ENCODE data around the gene FLOT1. TPM values are rescaled to one million over a fixed set of nuclear protein-coding genes. Genes with fewer than 3 reads are reported as not detected.

Gene FLOT1
- total and polyA plus RNA-seq, 9 of the 15 experiments (the other 6 are each of a cell fraction or from before 2014, with no cell fraction given) = 11.7 to 149 (median 118) TPM

- TF ChIP-seq MNT (conservative IDR thresholded peaks at IDR 0.05) = no peak
- 0 out of 2 replicates have a peak, but pooled peaks have one; percentile 61 for TF ChIP-seq ETS1 (conservative IDR thresholded peaks at IDR 0.05; ENCODE audit: control insufficient read depth, low read depth, low read length)
- TF ChIP-seq FOS (IDR thresholded peaks at IDR 0.05; ENCODE audit: extremely low read depth, insufficient read length) = no peak
- no peak for TF ChIP-seq PCBP1 (IDR thresholded peaks at IDR 0.05; ENCODE audit: low read depth, low read length, poor library complexity, severe bottlenecking)
- TF ChIP-seq HES1 (IDR thresholded peaks at IDR 0.05; ENCODE audit: low read depth) = no peak
- TF ChIP-seq GTF3C2 (IDR thresholded peaks at IDR 0.05; ENCODE audit: borderline replicate concordance, extremely low read depth, insufficient read length) = no peak
- no peak for TF ChIP-seq EHMT2 (IDR thresholded peaks at IDR 0.05)
- peak; percentile 82 for TF ChIP-seq BHLHE40 (IDR thresholded peaks at IDR 0.05; ENCODE audit: low read length)
- TF ChIP-seq EP400 (IDR thresholded peaks at IDR 0.05) = no peak
- no peak for TF ChIP-seq FOXK1 (CRISPR knock-in tag; IDR thresholded peaks at IDR 0.05; ENCODE audit: borderline replicate concordance)
- TF ChIP-seq NR0B1 (IDR thresholded peaks at IDR 0.05; ENCODE audit: partially characterized antibody) = no peak
- no peak for TF ChIP-seq ZNF511 (CRISPR knock-in tag; IDR thresholded peaks at IDR 0.05)
- no peak for TF ChIP-seq RBM22 (IDR thresholded peaks at IDR 0.05; ENCODE audit: low read depth, low read length, poor library complexity, severe bottlenecking)
- TF ChIP-seq ZNF561 (CRISPR knock-in tag; conservative IDR thresholded peaks at IDR 0.05) = no peak
- peak; percentile 47 for TF ChIP-seq HNRNPLL (IDR thresholded peaks at IDR 0.05; ENCODE audit: low read depth, low read length, poor library complexity, severe bottlenecking)
- TF ChIP-seq YBX1 (IDR thresholded peaks at IDR 0.05) = no peak
These were observed 51.9 kb downstream of the FLOT1 start, which contains the start of gene NRM (continued) for GRCh38 chr6:30690403-30691207.
